Measurements from ENCODE around the gene XPOT. TPM values are rescaled to one million over a fixed set of nuclear protein-coding genes. Genes with fewer than 3 reads are reported as not detected.
"Not testable (repeated sequence)": the region's sequence is repeated elsewhere in the genome, so short reads cannot be mapped to it uniquely, and the experiment has no call there.

Gene XPOT
- polyA plus RNA-seq (2013, experiment 1 of 2) = 67.9 TPM
- polyA plus RNA-seq (2013, experiment 2 of 2) = 77.1 TPM

- Histone ChIP-seq H3K36me3 (ENCODE audit: control insufficient read depth, insufficient read depth, low read length) (peaks cover under 1% of the 10 kb centered on the region), H3K4me3 (ENCODE audit: extremely low read depth, insufficient read depth, low read length, poor library complexity, severe bottlenecking) (peak within 1 kb of the TSS; percentile 81), H3K27ac (ENCODE audit: low read depth, low read length, severe bottlenecking) (peak within 1 kb of the TSS; percentile 100), H3K4me1 (ENCODE audit: control insufficient read depth, insufficient read depth, low read length, poor library complexity, severe bottlenecking) (no peaks in the 10 kb centered on the region), H3K9me3 (ENCODE audit: control insufficient read depth, low read length) (no peaks in the 10 kb centered on the region)
- WGBS, 2 experiments (ENCODE audit: insufficient coverage in 2 of 2) = 15 to 19% methylated on average over 44 to 53 of the region's 60 CpGs
Measured at GRCh38 chr12:64403707-64404469, at the start of gene XPOT. XPOT (plus strand) TSS chr12:64404392; CDS start chr12:64410036, 5,644 bp downstream.

DNA sequence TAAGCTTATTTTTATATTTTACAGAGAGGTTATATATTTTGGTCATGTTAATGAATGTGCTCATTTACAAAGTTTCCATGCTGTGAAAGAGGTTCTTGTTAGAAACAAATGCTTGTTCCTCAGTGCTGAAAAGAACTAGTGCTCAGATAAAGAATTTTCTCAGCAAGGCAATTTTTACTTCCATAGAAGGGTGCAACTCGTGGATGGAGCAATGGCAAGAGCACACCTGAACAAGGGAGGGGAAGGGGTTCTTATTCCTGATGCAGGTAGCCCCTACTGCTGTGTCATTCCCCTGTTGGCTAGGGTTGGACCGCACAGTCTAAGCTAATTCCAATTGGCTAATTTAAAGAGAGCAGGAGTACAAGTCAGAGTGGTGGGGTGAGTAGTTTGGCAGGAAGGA lies 48.0 kb upstream of the XPOT start:
- 93 to 100% methylated on average over 1 to 2 of the region's 2 CpGs for WGBS, 2 experiments (ENCODE audit: insufficient coverage in 2 of 2)
- H3K4me3 ChIP-seq (ENCODE audit: extremely low read depth, insufficient read depth, low read length, poor library complexity, severe bottlenecking); H3K4me1 ChIP-seq (ENCODE audit: control insufficient read depth, insufficient read depth, low read length, poor library complexity, severe bottlenecking); H3K9me3 ChIP-seq (ENCODE audit: control insufficient read depth, low read length); H3K36me3 ChIP-seq (ENCODE audit: control insufficient read depth, insufficient read depth, low read length); H3K27ac ChIP-seq (ENCODE audit: low read depth, low read length, severe bottlenecking): not testable (repeated sequence)

- not testable (repeated sequence) for H3K36me3 ChIP-seq (ENCODE audit: control insufficient read depth, insufficient read depth, low read length); H3K4me3 ChIP-seq (ENCODE audit: extremely low read depth, insufficient read depth, low read length, poor library complexity, severe bottlenecking); H3K27ac ChIP-seq (ENCODE audit: low read depth, low read length, severe bottlenecking); H3K4me1 ChIP-seq (ENCODE audit: control insufficient read depth, insufficient read depth, low read length, poor library complexity, severe bottlenecking); H3K9me3 ChIP-seq (ENCODE audit: control insufficient read depth, low read length)
- WGBS, 2 experiments (ENCODE audit: insufficient coverage in 2 of 2) = 100% methylated on average over 1 of the region's 3 CpGs
Measured at GRCh38 chr12:64361173-64361572, 43.0 kb upstream of the XPOT start.

DNA sequence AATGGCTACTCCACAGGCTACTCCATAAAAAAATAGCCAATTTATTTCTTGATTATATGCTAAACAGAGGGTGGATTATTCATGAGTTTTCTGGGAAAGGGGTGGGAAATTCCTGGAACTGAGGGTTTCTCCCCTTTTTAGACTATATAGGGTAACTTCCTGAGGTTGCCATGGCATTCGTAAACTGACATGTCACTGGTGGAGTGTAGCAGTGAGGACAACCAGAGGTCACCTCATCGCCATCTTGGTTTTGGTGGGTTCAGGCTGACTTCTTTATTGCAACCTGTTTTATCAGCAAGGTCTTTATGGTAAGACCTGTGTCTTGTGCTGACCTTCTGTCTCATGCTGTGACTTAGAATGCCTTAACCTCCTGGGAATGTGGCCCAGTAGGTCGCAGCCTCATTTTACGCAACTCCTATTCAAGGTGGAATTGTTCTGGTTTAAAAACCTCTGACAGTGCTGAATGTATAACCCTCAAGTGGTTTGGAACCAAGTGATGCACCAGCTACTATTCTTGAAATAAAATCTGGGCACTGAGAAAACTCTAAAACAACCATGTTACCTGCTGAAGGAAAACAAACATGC lies 41.4 kb upstream of the XPOT start:
- no peaks in the 10 kb centered on the region for H3K9me3 ChIP-seq (ENCODE audit: control insufficient read depth, low read length)
- H3K4me1 ChIP-seq (ENCODE audit: control insufficient read depth, insufficient read depth, low read length, poor library complexity, severe bottlenecking) = no peaks in the 10 kb centered on the region
- 89 to 91% methylated on average over 4 of the region's 4 CpGs for WGBS, 2 experiments (ENCODE audit: insufficient coverage in 2 of 2)
- no peaks in the 10 kb centered on the region for H3K36me3 ChIP-seq (ENCODE audit: control insufficient read depth, insufficient read depth, low read length)
- H3K27ac ChIP-seq (ENCODE audit: low read depth, low read length, severe bottlenecking) = no peak overlapping the region
- no peak overlapping the region for H3K4me3 ChIP-seq (ENCODE audit: extremely low read depth, insufficient read depth, low read length, poor library complexity, severe bottlenecking)

- H3K4me3 ChIP-seq (ENCODE audit: extremely low read depth, insufficient read depth, low read length, poor library complexity, severe bottlenecking) = no peak overlapping the region
- WGBS, 2 experiments (ENCODE audit: insufficient coverage in 2 of 2) = no CpG with 5 or more reads among the region's 1 CpG
- H3K36me3 ChIP-seq (ENCODE audit: control insufficient read depth, insufficient read depth, low read length) = no peaks in the 10 kb centered on the region
- H3K27ac ChIP-seq (ENCODE audit: low read depth, low read length, severe bottlenecking) = no peak overlapping the region
- no peaks in the 10 kb centered on the region for H3K9me3 ChIP-seq (ENCODE audit: control insufficient read depth, low read length)
- peaks cover 4% of the 10 kb centered on the region for H3K4me1 ChIP-seq (ENCODE audit: control insufficient read depth, insufficient read depth, low read length, poor library complexity, severe bottlenecking)
Measured at GRCh38 chr12:64383675-64384074, 20.5 kb upstream of the XPOT start.

GRCh38 chr12:64385019-64385418 lies 19.2 kb upstream of the XPOT start:
- Histone ChIP-seq H3K4me1 (ENCODE audit: control insufficient read depth, insufficient read depth, low read length, poor library complexity, severe bottlenecking) (peaks cover 4% of the 10 kb centered on the region), H3K4me3 (ENCODE audit: extremely low read depth, insufficient read depth, low read length, poor library complexity, severe bottlenecking) (no peak overlapping the region), H3K27ac (ENCODE audit: low read depth, low read length, severe bottlenecking) (no peak overlapping the region), H3K9me3 (ENCODE audit: control insufficient read depth, low read length) (no peaks in the 10 kb centered on the region), H3K36me3 (ENCODE audit: control insufficient read depth, insufficient read depth, low read length) (no peaks in the 10 kb centered on the region)
- WGBS, 2 experiments (ENCODE audit: insufficient coverage in 2 of 2) = 87 to 100% methylated on average over 2 to 3 of the region's 3 CpGs

DNA sequence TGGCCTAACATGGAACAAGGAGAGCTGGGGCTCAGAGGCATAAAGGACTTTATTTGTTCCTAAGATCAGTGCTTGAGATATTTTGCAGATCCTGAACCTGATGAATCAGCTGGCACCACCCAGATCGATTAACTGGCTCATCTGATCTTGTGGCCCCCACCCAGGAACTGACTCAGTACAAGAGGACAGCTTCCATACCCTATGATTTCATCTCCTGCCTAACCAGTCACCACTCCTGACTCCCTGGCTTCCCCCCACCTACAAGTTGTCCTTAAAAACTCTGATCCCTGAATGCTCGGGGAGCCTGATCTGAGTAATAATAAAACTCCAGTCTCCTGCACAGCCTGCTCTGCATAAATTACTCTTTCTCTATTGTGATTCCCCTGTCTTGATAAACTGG lies 18.7 kb upstream of the XPOT start:
- no peak overlapping the region for H3K27ac ChIP-seq (ENCODE audit: low read depth, low read length, severe bottlenecking)
- no peaks in the 10 kb centered on the region for H3K9me3 ChIP-seq (ENCODE audit: control insufficient read depth, low read length)
- no peak overlapping the region for H3K4me3 ChIP-seq (ENCODE audit: extremely low read depth, insufficient read depth, low read length, poor library complexity, severe bottlenecking)
- H3K36me3 ChIP-seq (ENCODE audit: control insufficient read depth, insufficient read depth, low read length) = no peaks in the 10 kb centered on the region
- peaks cover 4% of the 10 kb centered on the region for H3K4me1 ChIP-seq (ENCODE audit: control insufficient read depth, insufficient read depth, low read length, poor library complexity, severe bottlenecking)
- 81 to 94% methylated on average over 2 of the region's 2 CpGs for WGBS, 2 experiments (ENCODE audit: insufficient coverage in 2 of 2)

GRCh38 chr12:64387197-64387816 lies 16.9 kb upstream of the XPOT start:
- H3K9me3 ChIP-seq (ENCODE audit: control insufficient read depth, low read length) = no peaks in the 10 kb centered on the region
- no peak overlapping the region for H3K4me3 ChIP-seq (ENCODE audit: extremely low read depth, insufficient read depth, low read length, poor library complexity, severe bottlenecking)
- H3K27ac ChIP-seq (ENCODE audit: low read depth, low read length, severe bottlenecking) = no peak overlapping the region
- no peaks in the 10 kb centered on the region for H3K36me3 ChIP-seq (ENCODE audit: control insufficient read depth, insufficient read depth, low read length)
- peaks cover 4% of the 10 kb centered on the region for H3K4me1 ChIP-seq (ENCODE audit: control insufficient read depth, insufficient read depth, low read length, poor library complexity, severe bottlenecking)
- 88 to 97% methylated on average over 4 of the region's 6 CpGs for WGBS, 2 experiments (ENCODE audit: insufficient coverage in 2 of 2)

DNA sequence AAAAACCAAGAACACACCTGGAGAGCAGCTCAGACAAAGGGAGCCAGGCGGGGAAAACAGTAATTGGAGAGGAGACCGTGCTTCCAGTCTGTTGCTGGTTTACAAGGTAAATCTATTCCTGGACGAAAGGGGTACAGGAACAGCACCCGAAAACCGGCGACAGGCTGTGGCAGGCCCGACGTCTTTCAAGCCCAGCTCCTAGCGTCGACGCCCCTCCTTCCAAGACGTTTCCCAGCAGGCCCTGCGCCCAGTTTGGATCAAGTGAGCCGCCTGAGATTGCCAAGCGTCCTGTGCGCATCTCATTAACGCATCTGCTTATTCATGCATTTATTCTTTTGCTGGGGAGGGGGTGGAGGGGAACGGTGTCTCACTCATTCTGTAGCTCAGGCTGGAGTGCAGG lies 15.0 kb upstream of the XPOT start:
- Histone ChIP-seq H3K4me1 (ENCODE audit: control insufficient read depth, insufficient read depth, low read length, poor library complexity, severe bottlenecking) (peaks cover 4% of the 10 kb centered on the region), H3K36me3 (ENCODE audit: control insufficient read depth, insufficient read depth, low read length) (no peaks in the 10 kb centered on the region), H3K9me3 (ENCODE audit: control insufficient read depth, low read length) (no peaks in the 10 kb centered on the region), H3K27ac (ENCODE audit: low read depth, low read length, severe bottlenecking) (no peak overlapping the region), H3K4me3 (ENCODE audit: extremely low read depth, insufficient read depth, low read length, poor library complexity, severe bottlenecking) (no peak overlapping the region)
- WGBS, 2 experiments (ENCODE audit: insufficient coverage in 2 of 2) = 91 to 92% methylated on average over 16 of the region's 18 CpGs

DNA sequence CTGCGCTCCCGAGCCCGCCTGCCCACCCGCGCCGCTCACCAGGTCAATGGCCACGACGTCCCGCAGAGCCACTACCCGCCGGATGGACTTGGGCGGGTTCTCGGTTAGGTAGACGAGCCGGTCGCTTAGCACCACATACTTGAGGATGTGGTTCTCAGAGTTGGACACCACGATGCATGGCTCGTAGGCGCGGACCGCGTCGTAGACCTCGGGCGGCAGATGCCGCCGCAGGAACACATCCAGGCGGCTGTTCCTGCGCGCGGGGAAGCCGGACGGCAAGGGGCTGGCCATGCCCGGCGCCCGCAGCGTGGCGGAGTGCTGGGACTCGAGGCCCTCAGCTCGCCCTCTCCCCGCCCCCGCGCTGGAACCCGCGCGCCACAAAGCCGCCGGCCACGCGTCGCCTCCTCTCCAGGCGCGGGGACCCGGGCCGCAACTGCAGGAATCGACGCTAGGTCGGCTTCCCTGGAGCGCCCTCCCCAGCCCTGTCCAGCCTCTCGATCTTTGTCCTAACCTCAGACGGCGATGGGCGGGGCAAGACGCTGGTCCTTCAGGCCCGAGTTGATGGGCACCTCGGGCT lies 13.8 kb upstream of the XPOT start, which contains the start of gene C12orf56:
TSS of gene C12orf56 (minus strand) at position 484 of the 577 bp plus-strand sequence. CDS start at position 291, 193 bp downstream.
- peaks cover 3% of the 10 kb centered on the region for H3K4me1 ChIP-seq (ENCODE audit: control insufficient read depth, insufficient read depth, low read length, poor library complexity, severe bottlenecking)
- H3K4me3 ChIP-seq (ENCODE audit: extremely low read depth, insufficient read depth, low read length, poor library complexity, severe bottlenecking) = peak within 1 kb of the TSS; percentile 14
- no peak within 1 kb of the TSS for H3K27ac ChIP-seq (ENCODE audit: low read depth, low read length, severe bottlenecking)
- H3K9me3 ChIP-seq (ENCODE audit: control insufficient read depth, low read length) = no peaks in the 10 kb centered on the region
- H3K36me3 ChIP-seq (ENCODE audit: control insufficient read depth, insufficient read depth, low read length) = no peaks in the 10 kb centered on the region
- 51 to 70% methylated on average over 53 to 66 of the region's 66 CpGs for WGBS, 2 experiments (ENCODE audit: insufficient coverage in 2 of 2)
